Measurements from ENCODE around the gene ANKRD17. TPM values are rescaled to one million over a fixed set of nuclear protein-coding genes. Genes with fewer than 3 reads are reported as not detected.

ANKRD17 gene
- total RNA-seq, 1 experiment from 2014 or later: 66.8 TPM

- Mint-ChIP-seq H3K4me3 (ENCODE audit: unreplicated experiment) (no peak overlapping the region), H3K27ac (ENCODE audit: unreplicated experiment) (no peak overlapping the region), H3K27me3 (ENCODE audit: insufficient read depth, unreplicated experiment) (no peaks in the 10 kb centered on the region), H3K4me1 (ENCODE audit: low read depth, unreplicated experiment) (no peaks in the 10 kb centered on the region), H3K36me3 (ENCODE audit: insufficient read depth, unreplicated experiment) (peaks cover 34% of the 10 kb centered on the region), H3K9me3 (ENCODE audit: unreplicated experiment) (no peaks in the 10 kb centered on the region)
- ChIA-PET POLR2A (no interaction called here), CTCF (no interaction called here)
- Histone ChIP-seq H3K36me3 (ENCODE audit: control insufficient read depth, insufficient read depth, low read length) (no peaks in the 10 kb centered on the region), H3K27me3 (replicated peaks; ENCODE audit: control insufficient read depth, insufficient read depth, low read length) (no peaks in the 10 kb centered on the region), H3K9me3 (no peaks in the 10 kb centered on the region), H3K4me1 (no peaks in the 10 kb centered on the region), H3K4me3 (ENCODE audit: low read depth, low read length) (no peak overlapping the region)
- no peak for DNase-seq
- no peak for TF ChIP-seq CTCF (IDR thresholded peaks at IDR 0.05; ENCODE audit: insufficient read depth in 1 of 2, low read depth in 1 of 2, low read length in 1 of 2, severe bottlenecking in 1 of 2, unreplicated experiment in 1 of 2)
- no TSS peak for BruUV-seq (replicated peaks)
- intact Hi-C loops (cut with micrococcal nuclease; ENCODE audit: unreplicated experiment): no loop called here
These were observed 127.3 kb downstream of the ANKRD17 start for GRCh38 chr4:73131281-73131680.

GRCh38 chr4:73129319-73129718, 129.3 kb downstream of the ANKRD17 start:
- Histone ChIP-seq H3K36me3 (ENCODE audit: control insufficient read depth, insufficient read depth, low read length) (peaks cover 1% of the 10 kb centered on the region; the same call in 1 of the 2 replicates), H3K9me3 (no peaks in the 10 kb centered on the region), H3K27me3 (replicated peaks; ENCODE audit: control insufficient read depth, insufficient read depth, low read length) (no peaks in the 10 kb centered on the region), H3K4me3 (ENCODE audit: low read depth, low read length) (no peak overlapping the region), H3K4me1 (no peaks in the 10 kb centered on the region)
- ChIA-PET CTCF (no interaction called here), POLR2A (no interaction called here)
- BruUV-seq (replicated peaks): no TSS peak
- no peak for TF ChIP-seq CTCF (IDR thresholded peaks at IDR 0.05; ENCODE audit: insufficient read depth in 1 of 2, low read depth in 1 of 2, low read length in 1 of 2, severe bottlenecking in 1 of 2, unreplicated experiment in 1 of 2)
- intact Hi-C loops (cut with micrococcal nuclease; ENCODE audit: unreplicated experiment): no loop called here
- H3K4me1 Mint-ChIP-seq (ENCODE audit: low read depth, unreplicated experiment): no peaks in the 10 kb centered on the region
- peaks cover 47% of the 10 kb centered on the region for H3K36me3 Mint-ChIP-seq (ENCODE audit: insufficient read depth, unreplicated experiment)
- H3K9me3 Mint-ChIP-seq (ENCODE audit: unreplicated experiment): no peaks in the 10 kb centered on the region
- H3K27ac Mint-ChIP-seq (ENCODE audit: unreplicated experiment): no peak overlapping the region
- no peak overlapping the region for H3K4me3 Mint-ChIP-seq (ENCODE audit: unreplicated experiment)
- no peak for DNase-seq
- H3K27me3 Mint-ChIP-seq (ENCODE audit: insufficient read depth, unreplicated experiment): no peaks in the 10 kb centered on the region

GRCh38 chr4:73127839-73128453, 130.7 kb downstream of the ANKRD17 start:
- CTCF ChIA-PET: interaction anchor here (0.6 to 1.7 kb wide), 3 partner anchors 128 to 132 kb away, joined by 3 to 6 read pairs (median 3); no protein-coding TSS in a partner anchor
- H3K9me3 Mint-ChIP-seq (ENCODE audit: unreplicated experiment): no peaks in the 10 kb centered on the region
- peaks cover 1% of the 10 kb centered on the region; the same call in 1 of the 2 replicates for H3K36me3 ChIP-seq (ENCODE audit: control insufficient read depth, insufficient read depth, low read length)
- H3K4me3 ChIP-seq (ENCODE audit: low read depth, low read length): no peak overlapping the region
- H3K27me3 ChIP-seq (replicated peaks; ENCODE audit: control insufficient read depth, insufficient read depth, low read length): no peaks in the 10 kb centered on the region
- DNase-seq: peak in 1 of 2 experiments; percentile 10
- H3K27me3 Mint-ChIP-seq (ENCODE audit: insufficient read depth, unreplicated experiment): no peaks in the 10 kb centered on the region
- POLR2A ChIA-PET: no interaction called here
- TF ChIP-seq CTCF (IDR thresholded peaks at IDR 0.05; ENCODE audit: insufficient read depth in 1 of 2, low read depth in 1 of 2, low read length in 1 of 2, severe bottlenecking in 1 of 2, unreplicated experiment in 1 of 2): peak in 1 of 2 experiments; percentile 31
- peaks cover 42% of the 10 kb centered on the region for H3K36me3 Mint-ChIP-seq (ENCODE audit: insufficient read depth, unreplicated experiment)
- intact Hi-C loops (cut with micrococcal nuclease; ENCODE audit: unreplicated experiment): loop anchor here (1.0 kb wide), 2 partner anchors 129 to 180 kb away; no protein-coding TSS in a partner anchor
- no TSS peak for BruUV-seq (replicated peaks)
- H3K27ac Mint-ChIP-seq (ENCODE audit: unreplicated experiment): no peak overlapping the region
- H3K9me3 ChIP-seq: no peaks in the 10 kb centered on the region
- H3K4me3 Mint-ChIP-seq (ENCODE audit: unreplicated experiment): no peak overlapping the region
- H3K4me1 Mint-ChIP-seq (ENCODE audit: low read depth, unreplicated experiment): no peaks in the 10 kb centered on the region
- H3K4me1 ChIP-seq: no peaks in the 10 kb centered on the region

All from Caco-2 (cell line).